ENCODE measurements around the gene ORAI3.

DNA sequence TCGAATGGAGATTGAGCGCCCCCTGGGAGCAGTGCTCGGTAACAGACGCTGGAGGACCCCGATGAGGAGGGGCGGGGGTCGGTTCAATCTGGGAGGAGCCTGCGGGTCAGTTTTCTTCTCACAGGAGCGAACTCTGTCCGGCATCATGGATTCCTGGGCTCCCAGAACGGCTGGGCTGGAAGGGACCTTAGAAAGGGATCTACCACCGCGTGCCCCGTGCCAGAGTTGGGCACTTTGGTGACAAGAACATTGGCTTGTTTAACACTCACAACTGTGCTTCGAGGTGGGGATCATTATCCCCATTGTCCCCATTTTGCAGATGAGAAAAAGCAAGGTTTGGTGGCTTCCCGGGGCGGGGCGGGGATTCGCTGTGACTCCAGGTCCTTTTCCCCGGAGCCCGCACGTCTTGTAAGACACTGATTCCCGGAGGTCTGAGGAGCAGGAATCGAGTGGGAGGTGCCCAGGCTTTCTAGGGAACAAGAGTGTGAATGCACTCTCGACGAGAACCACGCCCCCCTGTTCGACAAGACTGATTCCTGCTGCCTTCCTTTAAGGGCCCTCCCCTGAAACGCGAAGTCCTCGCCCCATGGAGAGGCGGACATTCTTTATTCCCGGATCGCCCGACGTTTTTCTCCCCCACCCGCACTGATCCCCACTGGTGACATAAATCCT, 27.0 kb upstream of the ORAI3 start:
- TF ChIP-seq, protein P1, sequence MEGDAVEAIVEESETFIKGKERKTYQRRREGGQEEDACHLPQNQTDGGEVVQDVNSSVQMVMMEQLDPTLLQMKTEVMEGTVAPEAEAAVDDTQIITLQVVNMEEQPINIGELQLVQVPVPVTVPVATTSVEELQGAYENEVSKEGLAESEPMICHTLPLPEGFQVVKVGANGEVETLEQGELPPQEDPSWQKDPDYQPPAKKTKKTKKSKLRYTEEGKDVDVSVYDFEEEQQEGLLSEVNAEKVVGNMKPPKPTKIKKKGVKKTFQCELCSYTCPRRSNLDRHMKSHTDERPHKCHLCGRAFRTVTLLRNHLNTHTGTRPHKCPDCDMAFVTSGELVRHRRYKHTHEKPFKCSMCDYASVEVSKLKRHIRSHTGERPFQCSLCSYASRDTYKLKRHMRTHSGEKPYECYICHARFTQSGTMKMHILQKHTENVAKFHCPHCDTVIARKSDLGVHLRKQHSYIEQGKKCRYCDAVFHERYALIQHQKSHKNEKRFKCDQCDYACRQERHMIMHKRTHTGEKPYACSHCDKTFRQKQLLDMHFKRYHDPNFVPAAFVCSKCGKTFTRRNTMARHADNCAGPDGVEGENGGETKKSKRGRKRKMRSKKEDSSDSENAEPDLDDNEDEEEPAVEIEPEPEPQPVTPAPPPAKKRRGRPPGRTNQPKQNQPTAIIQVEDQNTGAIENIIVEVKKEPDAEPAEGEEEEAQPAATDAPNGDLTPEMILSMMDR (IDR thresholded peaks at IDR 0.05) = peak; percentile 82 to 93 (median 91)
- TF ChIP-seq POLR2A (IDR thresholded peaks at IDR 0.05) = peak; percentile 2

Measured in breast epithelium (tissue), 3 donors.